Panc1 (cell line): ENCODE measurements around the gene ACOT8. TPM values are rescaled to one million over a fixed set of nuclear protein-coding genes. Genes with fewer than 3 reads are reported as not detected.
A peak's percentile ranks its signal among the peaks of the same experiment; 100 is the strongest.

Experiments used
- ATAC-seq: fragments of 200-7000 bp; cut with Tn5 transposase; 2 replicates; pipeline ENCODE4 v1.9.1; 2020; ENCODE audit warnings: mild to moderate bottlenecking, moderate library complexity
- BruUV-seq: library from RNA; stranded (reverse); fragments of 400-500 nt; replicated peaks from 2 replicates; lab custom pipeline; 2021; lab: Mats Ljungman, UMichigan
- CTCF ChIA-PET: fragments of 300-600 bp; sonication (Branson Sonifier 250); formaldehyde crosslinking; loops from one replicate; lab custom pipeline; 2022; ENCODE audit warnings: antibody characterized with exemption; lab: Charles Lee
- POLR2A ChIA-PET: fragments of 300-600 bp; sonication (Branson Sonifier 250); formaldehyde crosslinking; loops from one replicate; lab custom pipeline; 2022; ENCODE audit warnings: antibody characterized with exemption; lab: Charles Lee
- DNase-seq: peaks from one replicate; pipeline ENCODE4 v3.0.0-alpha.2; 2010; ENCODE audit warnings: low read depth, low spot score
- H3K27ac ChIP-seq: 2 replicates; pipeline ENCODE4 v1.5.1; 2011; ENCODE audit warnings: mild to moderate bottlenecking, low read length, inconsistent platforms
- H3K27me3 ChIP-seq: fragments of 200-500 bp; sonication (Bioruptor generic); 2 replicates; pipeline ENCODE4 v1.6.0; 2014; ENCODE audit warnings: low read length, inconsistent platforms; ENCODE audit not compliant: control insufficient read depth, insufficient read depth
- H3K36me3 ChIP-seq: fragments of 200-500 bp; sonication (Bioruptor generic); 2 replicates; pipeline ENCODE4 v1.5.1; 2014; ENCODE audit warnings: inconsistent platforms, mild to moderate bottlenecking, low read length, moderate library complexity; ENCODE audit not compliant: control insufficient read depth, insufficient read depth
- H3K4me1 ChIP-seq: 2 replicates; pipeline ENCODE4 v1.5.1; 2011; ENCODE audit warnings: inconsistent platforms, mild to moderate bottlenecking, low read length, moderate library complexity; ENCODE audit not compliant: control insufficient read depth, insufficient read depth
- H3K4me3 ChIP-seq, 2 experiments: 2 replicates each; pipeline ENCODE4 v1.5.1; 2011 to 2012; ENCODE audit warnings: low read depth in 2 of 2, low read length in 2 of 2, mild to moderate bottlenecking in 2 of 2, inconsistent platforms in 1 of 2, moderate library complexity in 1 of 2
- H3K9me3 ChIP-seq: fragments of 200-500 bp; sonication (Bioruptor generic); 2 replicates; pipeline ENCODE4 v1.5.1; 2014; ENCODE audit warnings: low read depth, mild to moderate bottlenecking, inconsistent platforms, low read length, moderate library complexity; ENCODE audit not compliant: control insufficient read depth, insufficient read depth
- POLR2AphosphoS5 ChIP-seq: IDR thresholded peaks from 2 replicates; pipeline ENCODE4 v1.6.1; 2012; ENCODE audit warnings: mild to moderate bottlenecking, low read depth, low read length, moderate library complexity
- REST ChIP-seq, 2 experiments: IDR thresholded peaks; 2 replicates each; pipeline ENCODE4 v1.6.1; 2011 to 2012; ENCODE audit warnings: low read depth in 2 of 2, control low read depth in 1 of 2, low read length in 1 of 2, mild to moderate bottlenecking in 1 of 2, moderate library complexity in 1 of 2; ENCODE audit not compliant: insufficient read depth in 1 of 2
- SIN3A ChIP-seq: IDR thresholded peaks from 2 replicates; pipeline ENCODE4 v1.6.1; 2012; ENCODE audit warnings: low read depth, mild to moderate bottlenecking, low read length, moderate library complexity, borderline replicate concordance; ENCODE audit not compliant: insufficient read depth
- TCF7L2 ChIP-seq: IDR thresholded peaks from 2 replicates; pipeline ENCODE4 v1.6.1; 2011; ENCODE audit warnings: mild to moderate bottlenecking, low read depth, low read length, inconsistent platforms
- in situ Hi-C: cut with HindIII; loops from 2 replicates; pipeline ENCODE4 v1.10.0; 2016; ENCODE audit warnings: low sequenced_read_pairs, low pct_unique_long_range_greater_than_20kb
- intact Hi-C: fragments of 100-400 bp; cut with micrococcal nuclease; formaldehyde crosslinking; loops from one replicate; pipeline ENCODE4 v1.10.0; 2022; ENCODE audit not compliant: unreplicated experiment
- total RNA-seq: library from RNA; stranded (reverse); gene quantifications from one replicate; pipeline ENCODE4 v1.2.1, GENCODE V29; 2021; ENCODE audit not compliant: unreplicated experiment
- TF ChIP-seq, protein P1 (sequence below): fragments of 450-650 bp; IDR thresholded peaks from 2 replicates; pipeline ENCODE4 v1.5.1; 2017; ENCODE audit warnings: mild to moderate bottlenecking

The ACOT8 gene
- total RNA-seq, 1 experiment from 2014 or later, result 21.1 TPM

DNA sequence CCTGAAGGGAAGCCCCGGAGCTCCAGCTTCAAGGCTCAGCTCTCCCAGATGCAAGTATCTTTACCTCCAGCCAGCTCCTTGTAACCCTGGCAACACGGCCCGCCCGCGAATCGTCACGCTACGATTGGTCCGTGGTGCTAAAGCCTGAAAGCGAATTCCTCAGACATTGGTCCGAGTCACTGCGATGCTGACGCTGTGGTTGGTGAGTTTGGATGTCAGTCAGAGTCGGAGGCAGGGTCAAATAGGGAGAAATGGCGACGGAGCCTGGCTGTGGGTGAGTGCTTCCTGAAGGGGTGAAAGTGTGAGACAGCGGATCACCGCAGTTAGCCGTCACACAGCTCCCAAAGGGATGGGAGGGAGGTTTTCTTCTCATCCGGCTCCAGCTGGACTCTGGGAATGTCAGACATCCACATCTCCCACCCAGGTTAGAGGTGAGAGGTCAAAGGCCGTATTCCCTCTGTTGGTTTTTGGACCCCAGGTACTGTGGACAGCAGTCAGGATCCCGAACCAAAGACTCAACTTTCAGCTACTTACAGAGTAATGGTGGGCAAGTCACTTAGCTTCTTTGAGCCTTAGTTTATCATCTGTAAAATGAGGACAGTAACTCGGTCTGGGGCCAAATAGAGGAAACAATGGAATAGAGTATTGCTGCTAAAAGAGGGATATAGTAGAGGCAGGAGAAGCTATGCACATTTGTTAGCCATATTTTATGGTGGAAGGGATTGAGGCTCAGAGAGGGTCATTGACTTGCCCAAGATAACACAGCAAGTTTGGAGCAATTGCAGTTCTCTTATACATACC lies 24.0 kb upstream of the ACOT8 start, which contains the start of gene ZSWIM1:
Gene ZSWIM1 (plus strand): TSS at position 240 of the 801 bp plus-strand sequence. CDS start 1,366 bp downstream, outside the sequence.
- Histone ChIP-seq H3K4me1 (peaks cover 4% of the 10 kb centered on the region; the same call in 1 of the 2 replicates), H3K36me3 (0 out of 2 replicates have a peak, but pooled peaks cover 2% of the 10 kb centered on the region), H3K4me3 (peak within 1 kb of the TSS; percentile 70 to 95), H3K27me3 (no peaks in the 10 kb centered on the region), H3K27ac (peak within 1 kb of the TSS; percentile 95), H3K9me3 (no peaks in the 10 kb centered on the region)
- intact Hi-C loops, result no loop called here
- BruUV-seq, result TSS peak; percentile 92
- POLR2A ChIA-PET, result interaction anchor here (1.1 kb wide), 1 partner anchor 9 kb away, joined by 6 read pairs; no protein-coding TSS in a partner anchor
- ATAC-seq (peak; percentile 99), DNase-seq (peak; percentile 98)
- TF ChIP-seq SIN3A (no peak), REST (IDR thresholded peaks at IDR 0.05; ENCODE audit: insufficient read depth in 1 of 2, low read depth in 2 of 2, low read length in 1 of 2) (peak in 1 of 2 experiments; percentile 47; a peak in 1 of 4 replicates), POLR2AphosphoS5 (peak; percentile 95), TCF7L2 (no peak)
- CTCF ChIA-PET, result interaction anchor here (0.9 to 2.2 kb wide), 2 partner anchors 9 to 10 kb away, joined by 3 to 5 read pairs; partner anchors contain the start of gene CTSA
- in situ Hi-C loops, result no loop called here

- H3K27ac ChIP-seq, result no peak overlapping the region
- TF ChIP-seq SIN3A (no peak), REST (IDR thresholded peaks at IDR 0.05; ENCODE audit: insufficient read depth in 1 of 2, low read depth in 2 of 2, low read length in 1 of 2) (no peak), POLR2AphosphoS5 (no peak), TCF7L2 (no peak)
- TF ChIP-seq, protein P1, sequence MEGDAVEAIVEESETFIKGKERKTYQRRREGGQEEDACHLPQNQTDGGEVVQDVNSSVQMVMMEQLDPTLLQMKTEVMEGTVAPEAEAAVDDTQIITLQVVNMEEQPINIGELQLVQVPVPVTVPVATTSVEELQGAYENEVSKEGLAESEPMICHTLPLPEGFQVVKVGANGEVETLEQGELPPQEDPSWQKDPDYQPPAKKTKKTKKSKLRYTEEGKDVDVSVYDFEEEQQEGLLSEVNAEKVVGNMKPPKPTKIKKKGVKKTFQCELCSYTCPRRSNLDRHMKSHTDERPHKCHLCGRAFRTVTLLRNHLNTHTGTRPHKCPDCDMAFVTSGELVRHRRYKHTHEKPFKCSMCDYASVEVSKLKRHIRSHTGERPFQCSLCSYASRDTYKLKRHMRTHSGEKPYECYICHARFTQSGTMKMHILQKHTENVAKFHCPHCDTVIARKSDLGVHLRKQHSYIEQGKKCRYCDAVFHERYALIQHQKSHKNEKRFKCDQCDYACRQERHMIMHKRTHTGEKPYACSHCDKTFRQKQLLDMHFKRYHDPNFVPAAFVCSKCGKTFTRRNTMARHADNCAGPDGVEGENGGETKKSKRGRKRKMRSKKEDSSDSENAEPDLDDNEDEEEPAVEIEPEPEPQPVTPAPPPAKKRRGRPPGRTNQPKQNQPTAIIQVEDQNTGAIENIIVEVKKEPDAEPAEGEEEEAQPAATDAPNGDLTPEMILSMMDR, result no peak
- ATAC-seq (no peak), DNase-seq (no peak)
- intact Hi-C loops, result no loop called here
- H3K4me1 ChIP-seq, result no peaks in the 10 kb centered on the region; the same call in 1 of the 2 replicates
- BruUV-seq, result no TSS peak
- in situ Hi-C loops, result no loop called here
- POLR2A ChIA-PET, result no interaction called here
- H3K4me3 ChIP-seq, result no peak overlapping the region
- CTCF ChIA-PET, result no interaction called here
- H3K27me3 ChIP-seq, result no peaks in the 10 kb centered on the region
- H3K36me3 ChIP-seq, result no peaks in the 10 kb centered on the region
- no peaks in the 10 kb centered on the region for H3K9me3 ChIP-seq
These were observed 21.0 kb upstream of the ACOT8 start for GRCh38 chr20:45878076-45878761.
